GM21381 (cell line): Measurements from ENCODE around the gene UNC5B.

Experiments used
- ATAC-seq: cut with Tn5 transposase; IDR thresholded peaks from one replicate; pipeline ENCODE4 v1.9.1; 2021; ENCODE audit warnings: mild to moderate bottlenecking, moderate library complexity; ENCODE audit not compliant: unreplicated experiment

The UNC5B gene

DNA sequence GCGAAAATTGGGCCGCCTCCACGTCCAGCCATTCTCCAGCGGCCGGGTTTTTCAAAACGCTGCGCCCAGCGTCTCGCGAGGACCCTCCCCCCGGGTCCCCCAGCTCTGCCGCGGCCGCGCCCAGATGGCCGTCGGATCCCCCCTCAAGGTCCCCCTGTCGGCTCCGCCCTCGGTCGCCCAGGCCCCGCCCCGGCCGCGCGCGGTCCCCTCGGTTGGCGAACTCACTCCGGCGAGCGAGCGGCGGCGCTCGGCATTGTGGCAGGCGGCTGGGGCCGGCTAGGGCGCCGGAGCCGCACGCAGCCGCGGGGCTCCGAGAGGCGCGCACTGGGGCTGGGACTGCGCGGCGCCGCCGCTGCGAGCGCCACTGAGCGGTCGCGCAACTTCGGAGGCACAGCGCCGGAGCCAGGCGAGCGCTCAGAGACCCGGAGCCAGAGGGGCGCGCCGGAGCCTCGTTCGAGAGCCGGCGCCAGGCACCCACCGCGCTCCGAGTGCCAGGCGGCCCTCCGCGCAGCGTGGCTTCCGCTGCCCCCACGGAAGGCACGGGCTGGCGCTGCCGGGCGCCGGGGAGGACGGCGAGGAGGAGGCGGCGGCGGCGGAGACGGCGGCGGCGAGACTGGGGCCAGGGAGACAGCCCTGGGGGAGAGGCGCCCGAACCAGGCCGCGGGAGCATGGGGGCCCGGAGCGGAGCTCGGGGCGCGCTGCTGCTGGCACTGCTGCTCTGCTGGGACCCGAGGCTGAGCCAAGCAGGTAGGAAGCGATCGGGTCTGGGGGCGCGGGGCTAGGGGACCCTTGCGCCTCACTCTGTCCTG is at the start of gene UNC5B:
TSS of gene UNC5B (plus strand) at position 253 of the 809 bp plus-strand sequence. CDS start at position 669, 416 bp downstream.
- ATAC-seq, result no peak

DNA sequence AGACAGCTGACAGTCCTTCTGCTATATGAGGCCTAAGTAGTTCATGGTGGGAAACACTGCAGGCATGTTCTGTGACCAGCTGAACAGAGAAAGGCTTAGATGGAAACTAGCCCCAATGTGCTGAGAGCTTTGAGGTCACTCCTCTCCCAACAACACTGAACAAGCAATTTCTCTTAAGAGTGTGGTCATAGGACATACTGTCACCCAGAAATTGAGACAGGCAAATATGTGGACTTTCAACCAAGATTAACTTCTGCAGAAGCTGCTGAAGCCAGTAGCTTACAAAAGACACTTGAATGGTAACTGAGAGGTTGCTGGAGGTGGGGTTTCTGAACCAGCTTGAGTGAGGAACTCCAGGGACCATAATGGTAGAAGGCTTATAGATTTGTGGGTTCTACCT is 38.9 kb upstream of the UNC5B start:
- ATAC-seq, result no peak

DNA sequence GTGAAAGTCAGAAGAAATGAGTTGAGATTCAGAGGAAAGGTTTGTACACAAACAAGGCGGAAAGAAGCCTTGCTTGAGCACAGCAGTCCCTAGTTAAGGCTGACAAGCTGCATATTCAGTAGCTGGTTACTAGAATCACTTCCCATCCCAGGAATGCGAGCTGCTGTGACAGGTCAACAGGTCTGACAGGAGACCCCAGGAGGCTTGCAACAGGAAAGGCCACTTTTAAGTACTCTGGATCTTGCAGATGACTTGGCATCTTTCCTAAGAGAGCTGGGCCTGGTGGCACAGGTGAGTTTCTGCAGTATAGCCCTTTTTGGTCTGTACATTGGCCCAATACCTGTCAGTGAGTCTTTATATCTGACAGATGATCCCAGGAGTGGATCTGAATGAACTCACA is 35.7 kb upstream of the UNC5B start:
- ATAC-seq, result no peak

DNA sequence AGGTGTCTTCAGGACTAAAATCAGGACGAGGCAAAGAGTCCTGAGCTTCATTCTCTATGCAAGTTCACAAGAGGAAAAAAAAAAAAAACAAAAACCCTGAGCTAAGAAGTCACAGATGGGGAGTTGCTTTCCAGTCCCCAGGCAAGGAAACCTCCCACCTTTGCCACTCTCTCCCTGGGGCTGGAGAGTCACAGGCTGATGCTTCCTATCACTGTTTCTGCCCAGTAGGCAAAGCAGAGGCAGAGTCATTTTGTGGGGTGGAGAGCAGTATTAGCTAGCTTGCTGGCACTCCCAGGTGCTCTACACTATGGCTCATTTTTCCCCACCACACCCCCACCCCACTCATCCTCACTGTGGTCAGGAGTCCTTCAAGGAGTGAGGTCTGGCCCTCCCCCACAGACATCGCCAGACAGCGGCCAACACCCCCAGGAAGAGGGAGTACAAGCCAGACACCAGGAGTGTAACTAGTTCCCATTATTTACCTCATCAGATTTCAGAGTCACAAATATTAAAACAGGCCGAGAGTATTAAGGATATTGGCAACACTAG is 34.6 kb upstream of the UNC5B start:
- ATAC-seq, result no peak

DNA sequence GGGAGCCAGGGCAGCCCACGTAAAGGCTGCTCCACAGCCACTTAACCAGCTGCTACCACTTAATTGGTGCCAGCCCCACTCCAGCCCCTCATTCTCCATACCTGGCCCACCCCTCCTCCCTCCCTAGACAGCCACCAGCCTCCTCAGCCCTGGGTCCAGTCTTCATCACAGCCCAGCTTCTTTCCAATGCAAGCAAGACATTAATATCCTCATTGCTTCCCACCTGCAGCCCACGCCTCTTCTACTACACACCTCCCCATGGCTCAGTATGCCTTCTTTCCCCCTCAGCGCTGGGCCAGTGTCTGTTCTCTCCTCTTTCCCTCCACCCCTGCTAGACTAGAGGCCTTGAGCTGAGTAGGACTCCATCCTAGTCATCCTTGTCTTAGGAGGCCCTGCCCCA is 33.5 kb upstream of the UNC5B start:
- ATAC-seq, result no peak

DNA sequence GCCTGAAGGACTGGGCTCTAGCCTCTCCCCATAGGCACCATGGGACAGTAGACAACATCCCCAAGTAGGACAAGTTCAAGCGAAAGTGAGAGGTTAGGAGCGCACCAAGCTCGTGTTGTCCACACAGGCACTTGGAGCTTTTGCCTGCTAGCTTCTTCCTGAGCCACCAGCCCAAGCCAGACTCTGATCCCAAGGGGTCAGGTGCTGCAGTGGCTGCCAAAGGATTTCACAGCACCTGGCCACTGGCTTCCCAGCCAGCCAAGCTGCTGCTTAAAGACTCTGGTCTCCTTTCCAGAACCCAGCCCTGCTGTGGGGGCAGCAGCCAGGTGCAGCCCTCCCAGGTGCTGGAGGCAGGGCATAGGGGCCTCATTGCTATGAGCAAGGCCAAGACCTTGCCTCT is 33.0 kb upstream of the UNC5B start:
- no peak for ATAC-seq

DNA sequence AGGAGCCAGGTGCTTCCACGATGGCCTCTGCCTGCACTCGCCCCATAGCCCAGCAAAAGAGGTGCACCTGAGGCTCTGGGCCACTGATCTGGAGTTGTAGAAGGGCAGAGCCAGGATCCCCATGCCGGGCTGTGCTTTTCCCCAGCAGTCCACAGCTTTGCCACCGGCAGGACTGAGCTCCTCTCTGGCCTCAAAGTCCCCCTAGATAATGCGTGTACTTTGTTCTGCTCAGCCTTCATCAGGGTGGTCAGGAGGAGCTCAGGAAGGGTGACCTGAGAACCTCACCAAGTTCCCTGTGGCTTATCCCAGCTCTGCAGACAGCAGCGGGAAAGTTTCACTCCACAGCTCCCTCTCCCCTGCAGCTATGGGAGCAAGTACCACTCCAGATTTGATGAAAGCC is 27.9 kb upstream of the UNC5B start:
- ATAC-seq, result no peak

DNA sequence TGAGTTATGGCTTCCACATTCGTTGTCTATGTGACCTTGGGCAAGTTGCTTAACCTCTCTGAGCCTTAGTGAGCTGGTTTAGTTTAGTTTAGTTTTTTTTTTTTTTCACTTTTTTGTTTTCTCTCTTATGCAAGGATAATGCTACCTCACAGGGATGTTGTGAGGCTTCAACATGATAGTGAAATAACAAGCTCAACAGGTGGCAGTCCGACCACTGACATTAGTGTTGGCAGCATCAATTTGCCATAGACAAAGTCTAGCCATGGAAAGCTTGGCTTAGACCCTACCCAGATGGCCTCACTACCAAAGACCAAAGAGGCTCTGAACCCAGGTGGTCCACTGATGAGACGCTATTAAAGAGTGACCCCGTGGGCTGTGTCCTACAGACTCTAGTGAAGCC is 27.2 kb upstream of the UNC5B start:
- ATAC-seq, result no peak

DNA sequence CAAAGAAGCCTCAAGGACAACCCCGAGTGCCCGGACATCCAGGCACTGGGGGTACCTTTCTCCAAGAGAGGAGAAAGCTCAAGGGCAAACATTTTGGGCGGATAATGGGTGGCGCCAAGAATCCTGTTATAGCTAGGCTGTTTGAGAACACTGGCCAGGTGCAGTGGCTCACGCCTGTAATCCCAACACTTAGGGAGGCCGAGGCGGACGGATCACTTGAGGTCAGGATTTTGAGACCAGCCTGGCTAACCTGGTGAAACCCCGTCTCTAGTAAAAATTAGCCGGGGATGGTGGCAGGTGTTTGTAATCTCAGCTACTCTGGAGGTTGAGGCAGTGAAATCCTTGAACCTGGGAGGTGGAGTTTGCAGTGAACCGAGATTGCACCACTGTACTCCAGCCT is 25.2 kb upstream of the UNC5B start:
- no peak for ATAC-seq

DNA sequence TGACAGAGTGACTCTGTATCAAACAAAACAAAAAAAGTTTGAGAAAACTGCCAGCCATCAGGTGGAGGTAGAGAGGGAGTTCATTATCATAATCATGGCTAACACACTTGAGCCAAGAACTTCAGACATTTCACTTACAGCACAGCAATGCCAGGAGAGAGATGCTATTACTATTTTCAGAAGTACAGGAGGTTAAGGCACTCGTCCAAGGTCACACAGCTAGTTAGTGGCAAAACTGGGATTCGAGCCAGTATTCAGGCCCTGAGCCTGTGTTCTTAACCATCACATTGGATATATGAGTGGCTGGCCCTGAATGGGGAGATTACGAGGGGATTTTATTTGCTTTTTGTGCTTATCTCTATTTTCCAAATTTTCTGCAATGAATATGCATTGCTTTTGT is 24.8 kb upstream of the UNC5B start:
- no peak for ATAC-seq

DNA sequence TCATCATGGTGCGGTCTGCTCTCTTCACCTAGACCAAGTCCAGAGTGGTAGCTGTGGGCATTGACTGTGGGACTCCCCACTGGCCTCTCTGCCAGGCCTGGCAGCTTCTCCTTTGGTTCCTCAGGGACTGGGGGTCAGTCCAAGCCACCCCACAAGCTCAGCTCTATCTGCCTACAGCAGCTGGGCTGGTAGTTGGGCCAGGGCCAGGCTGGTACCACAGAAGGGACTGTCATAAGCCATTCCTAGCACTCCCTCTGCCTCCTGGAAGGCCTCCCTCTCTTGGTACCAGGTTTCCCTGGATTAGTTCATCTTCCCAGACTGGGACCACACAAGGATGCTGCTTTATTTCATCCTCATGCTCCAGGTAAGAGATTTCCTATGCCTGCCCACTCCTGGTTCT is 24.2 kb upstream of the UNC5B start:
- no peak for ATAC-seq

DNA sequence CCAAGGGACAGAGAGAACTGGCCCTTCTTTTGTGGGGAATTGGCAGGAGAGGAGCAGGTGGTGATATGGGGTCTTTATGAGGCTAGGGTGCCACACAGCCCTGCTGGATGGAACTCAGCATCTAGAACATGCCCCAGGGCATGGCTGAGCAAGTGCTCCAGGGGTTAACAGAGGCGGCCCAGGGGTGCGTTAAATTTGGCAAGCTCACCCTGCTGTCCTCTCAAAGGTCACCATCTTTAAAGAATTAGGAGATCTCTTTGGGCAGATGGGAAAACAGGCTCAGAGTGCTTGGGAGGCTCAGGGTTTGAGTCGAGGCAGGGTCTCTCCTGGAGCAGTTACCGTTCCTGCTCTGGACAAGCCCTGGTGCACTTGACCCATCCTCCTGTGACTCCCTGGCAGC is 21.4 kb upstream of the UNC5B start:
- no peak for ATAC-seq

DNA sequence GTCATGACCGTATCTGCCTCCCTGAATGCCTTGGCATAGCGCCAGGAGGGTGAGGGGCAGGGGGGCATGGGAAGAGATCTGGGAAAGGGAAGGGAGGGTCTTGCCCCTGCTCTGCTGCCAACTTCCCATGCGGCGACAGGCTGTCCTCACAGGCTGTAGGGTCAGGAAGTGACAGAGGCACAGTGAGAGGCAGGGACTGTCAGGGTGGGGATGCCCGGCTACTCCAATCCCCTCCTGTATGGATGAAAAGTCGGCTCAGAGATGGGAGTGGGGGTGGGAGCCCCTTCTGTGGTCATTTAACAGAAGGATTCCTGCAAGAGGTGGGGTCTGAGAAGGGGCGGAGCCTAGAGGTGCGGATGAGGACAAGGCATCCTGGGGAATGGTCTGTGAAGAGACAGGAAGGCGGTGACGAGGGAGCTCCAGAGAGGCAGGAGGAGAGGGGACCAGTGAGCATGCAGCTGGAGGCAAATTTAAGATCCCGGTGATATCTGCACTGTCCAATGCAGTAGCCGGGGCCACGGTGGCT is 20.8 kb upstream of the UNC5B start:
- no peak for ATAC-seq

DNA sequence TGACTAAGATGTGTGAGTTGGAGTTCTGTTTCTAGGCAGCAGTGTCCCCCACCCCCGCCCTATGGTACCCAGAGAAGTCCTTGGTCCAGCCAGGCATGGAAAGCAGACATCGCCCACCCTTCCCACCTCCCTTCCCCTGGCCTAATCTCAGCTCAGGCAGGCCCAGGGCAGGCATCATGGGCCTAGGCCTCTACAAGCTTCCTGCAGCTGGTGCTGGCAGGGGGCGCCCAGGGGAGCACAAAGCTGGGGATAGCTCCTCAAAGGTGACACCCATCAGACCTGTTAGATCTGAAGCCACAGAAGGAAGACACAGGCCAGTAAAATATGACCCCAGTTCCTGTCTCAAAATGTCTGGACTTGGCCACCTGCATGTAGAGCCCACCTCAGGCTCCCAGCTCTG is 18.9 kb upstream of the UNC5B start:
- no peak for ATAC-seq

DNA sequence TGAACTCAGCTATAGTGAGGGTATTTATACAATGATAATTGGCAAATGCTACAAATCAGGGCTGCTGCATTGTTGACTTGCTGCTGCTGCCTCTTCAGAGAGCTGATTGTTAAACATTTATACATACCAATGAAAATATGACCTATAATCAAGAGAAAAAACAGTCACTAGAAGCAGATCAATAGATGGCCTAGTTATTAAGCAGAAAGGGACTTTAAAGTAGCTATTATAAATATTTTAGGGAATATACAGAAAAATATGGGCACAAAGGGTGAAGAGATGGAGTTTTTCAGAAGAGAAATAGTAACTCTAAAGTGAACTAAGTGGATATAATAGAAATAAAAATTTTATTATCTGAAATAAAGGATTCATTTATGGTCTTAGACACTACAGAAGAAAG is 14.4 kb upstream of the UNC5B start:
- ATAC-seq, result no peak

DNA sequence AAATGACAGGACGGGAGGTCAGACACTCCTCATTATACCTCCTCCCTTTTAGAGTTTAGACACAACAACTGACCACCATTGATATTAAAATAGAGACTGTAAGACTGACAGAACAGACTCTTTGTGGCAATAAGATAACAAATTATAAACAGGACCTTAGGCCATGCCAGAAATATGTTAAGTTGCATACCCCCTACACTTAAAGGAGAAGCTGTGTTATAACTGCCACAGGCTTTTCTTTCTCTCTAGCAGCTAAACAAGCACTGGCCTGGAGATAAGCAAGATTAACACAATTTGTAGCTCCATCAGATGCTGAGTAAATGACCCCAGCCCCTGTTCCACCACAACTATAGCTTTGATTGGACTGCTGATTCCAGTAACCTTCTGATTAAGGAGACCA is 10.5 kb upstream of the UNC5B start:
- ATAC-seq, result no peak

DNA sequence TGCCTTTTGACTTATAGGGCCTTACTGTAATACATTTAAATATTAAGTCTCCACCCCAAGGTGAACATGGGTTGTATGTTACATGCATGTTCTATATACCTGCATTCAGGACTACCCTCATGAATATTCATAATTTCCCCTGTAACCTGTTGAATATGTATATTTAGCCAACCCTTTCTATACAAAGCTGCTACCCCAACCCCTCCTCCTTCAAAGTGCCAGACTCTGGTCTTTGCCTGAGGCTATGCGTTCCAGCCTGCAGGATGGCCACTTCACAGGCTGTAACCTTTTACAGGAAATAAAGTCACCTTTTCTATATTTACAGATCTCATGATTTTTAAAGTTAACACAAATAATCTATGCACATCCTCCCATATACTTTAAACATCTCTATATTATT is 10.1 kb upstream of the UNC5B start:
- no peak for ATAC-seq

DNA sequence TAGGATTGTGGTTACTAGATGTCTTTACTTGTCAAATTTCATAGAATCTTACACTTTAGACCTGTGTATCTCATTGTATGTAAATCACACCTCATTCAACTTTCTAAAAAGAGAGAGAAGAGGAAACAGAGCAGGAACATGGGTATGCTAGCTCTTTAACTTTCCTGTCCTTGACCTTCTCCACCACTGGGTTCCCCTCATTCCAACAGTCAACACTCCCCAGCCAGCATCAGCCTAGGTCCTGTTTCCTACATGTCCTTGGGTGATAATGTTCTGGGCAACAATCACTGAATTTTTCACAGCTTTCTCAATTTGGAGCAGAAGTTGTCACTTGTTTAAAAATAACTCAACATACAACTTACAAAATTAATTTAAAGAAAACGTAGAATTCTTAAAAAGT is 9.2 kb upstream of the UNC5B start:
- ATAC-seq, result no peak

DNA sequence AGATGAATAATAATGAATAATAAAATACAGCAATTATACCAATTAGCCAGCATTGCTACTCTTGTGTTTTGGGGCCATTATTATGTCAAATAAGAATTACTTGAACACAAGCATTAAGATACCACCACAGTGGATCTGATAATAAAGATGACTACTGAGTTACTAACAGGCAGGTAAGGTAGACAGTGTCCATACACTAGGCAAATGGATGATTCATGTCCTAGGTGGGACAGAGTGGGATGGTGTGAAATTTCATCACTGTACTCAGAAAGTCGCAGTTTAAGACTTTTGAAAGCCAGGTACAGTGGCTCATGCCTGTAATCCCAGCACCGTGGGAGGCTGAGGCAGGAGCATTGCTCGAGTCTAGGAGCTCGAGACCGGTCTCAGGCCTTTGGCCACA is 8.7 kb upstream of the UNC5B start:
- no peak for ATAC-seq

DNA sequence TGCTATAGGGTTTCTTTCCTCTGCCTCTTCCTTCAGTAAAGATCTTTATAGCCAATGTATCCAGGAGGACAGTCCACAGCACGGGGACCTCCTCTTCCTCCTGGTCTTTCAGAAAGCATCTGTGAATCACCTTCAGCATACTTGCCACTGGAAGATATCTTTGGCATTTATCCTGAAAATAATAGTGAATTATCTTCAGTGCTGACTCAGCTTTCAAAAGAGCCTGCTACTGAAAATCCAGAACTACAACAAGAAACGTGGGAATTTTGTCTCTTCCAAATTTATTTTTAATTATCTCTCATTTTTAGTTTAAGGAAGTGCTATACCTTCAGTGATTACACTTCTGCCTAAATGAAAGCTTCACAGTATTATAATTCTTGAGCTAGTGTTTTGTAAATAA is 7.6 kb upstream of the UNC5B start:
- ATAC-seq, result no peak

DNA sequence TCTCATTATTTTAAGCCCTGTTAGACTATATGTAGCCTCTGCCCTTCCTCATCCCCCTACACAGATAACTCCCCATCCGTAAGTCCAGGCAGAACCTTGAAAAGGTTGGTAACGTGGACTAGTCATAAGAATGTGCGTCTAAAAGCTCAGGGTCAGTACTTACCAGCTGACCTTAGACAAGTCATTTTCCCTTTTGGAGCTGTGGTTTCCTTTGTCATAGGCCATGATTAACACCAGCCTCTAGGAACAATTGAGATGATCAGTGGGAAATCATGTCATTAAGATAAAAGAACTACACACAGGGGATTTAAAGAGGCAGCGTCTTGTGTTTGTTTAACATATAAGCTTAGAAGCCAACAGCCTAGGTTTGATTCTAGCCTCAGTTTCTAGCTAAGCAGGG is 6.9 kb upstream of the UNC5B start:
- no peak for ATAC-seq

DNA sequence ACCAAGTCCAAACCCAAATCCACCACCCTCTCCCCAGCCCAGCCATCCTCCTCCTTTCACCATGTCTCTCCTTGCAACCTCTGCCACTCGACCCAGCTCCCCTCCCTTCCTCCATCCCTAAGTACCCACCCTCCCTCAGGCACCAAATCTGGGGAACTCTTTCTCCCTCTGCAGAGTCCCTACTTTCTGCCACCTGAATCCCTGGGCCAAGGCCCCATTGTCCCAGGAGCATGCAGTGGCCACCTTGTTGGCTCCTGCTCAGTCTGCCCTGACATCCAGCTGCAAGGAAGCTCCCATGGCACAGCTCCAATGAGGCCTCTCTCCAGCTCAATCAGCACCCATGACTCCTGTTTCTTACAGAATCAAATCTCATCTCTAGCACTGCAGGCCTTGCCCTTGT is 5.5 kb upstream of the UNC5B start:
- ATAC-seq, result no peak

DNA sequence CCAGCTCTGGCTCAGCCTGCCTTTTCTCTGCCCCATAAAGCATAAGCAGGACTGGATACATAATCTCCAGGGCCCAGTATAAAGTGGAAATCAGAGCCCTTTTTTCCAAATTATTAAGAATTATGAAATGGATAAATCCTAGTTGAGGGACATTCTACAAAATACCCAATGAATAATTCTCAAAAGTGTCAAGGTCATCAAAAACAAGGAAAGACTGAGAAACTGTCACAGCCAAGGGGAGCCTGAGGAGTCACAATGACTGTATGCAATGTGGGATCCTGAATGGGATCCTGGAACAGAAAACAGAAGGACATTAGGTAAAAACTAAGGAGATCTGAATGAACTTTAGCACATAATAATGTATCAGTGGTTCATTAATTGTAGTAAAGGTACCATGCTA is 4.8 kb upstream of the UNC5B start:
- ATAC-seq, result no peak
